ENCODE measurements around the gene ALDH5A1.

- TF ChIP-seq POLR2A (IDR thresholded peaks at IDR 0.05; ENCODE audit: low read length) (no peak), GATA1 (IDR thresholded peaks at IDR 0.05; ENCODE audit: low read depth, low read length) (no peak)
Measured at GRCh38 chr6:24486065-24486464, 8.7 kb upstream of the ALDH5A1 start.

All from erythroblast (primary cell).